Bronchial epithelial cell (primary cell): Measurements from ENCODE around the gene ANKRD65. TPM values are rescaled to one million over a fixed set of nuclear protein-coding genes. Genes with fewer than 3 reads are reported as not detected.
"Not testable (repeated sequence)": the region's sequence is repeated elsewhere in the genome, so short reads cannot be mapped to it uniquely, and the experiment has no call there.

ENCODE experiments used
- DNase-seq: peaks from one replicate; pipeline ENCODE4 v3.0.0-alpha.2; 2010; ENCODE audit warnings: low read depth
- FAIRE-seq: peaks from 2 replicates; lab custom pipeline; 2011; peaks lifted over from hg19 to GRCh38; lab: Jason Lieb, UNC
- H3K27me3 ChIP-seq: 2 replicates; pipeline ENCODE4 v1.5.1; 2011; ENCODE audit warnings: low read length; ENCODE audit not compliant: control insufficient read depth, insufficient read depth
- H3K36me3 ChIP-seq: 2 replicates; pipeline ENCODE4 v1.5.1; 2011; ENCODE audit warnings: low read length; ENCODE audit not compliant: control insufficient read depth, insufficient read depth
- H3K4me3 ChIP-seq: 2 replicates; pipeline ENCODE4 v1.5.1; 2011; ENCODE audit warnings: mild to moderate bottlenecking, low read depth, low read length, control low read depth
- CTCF ChIP-seq: IDR thresholded peaks from 2 replicates; pipeline ENCODE4 v1.5.1; 2011; ENCODE audit warnings: mild to moderate bottlenecking, moderate library complexity, low read length, control low read depth, inconsistent platforms; ENCODE audit not compliant: insufficient read depth, severe bottlenecking
- total RNA-seq: library from RNA; depleted of rRNA; stranded (reverse); fragments of >200 nt; gene quantifications from 2 replicates; pipeline ENCODE4 v1.2.1, GENCODE V29; 2014

Gene ANKRD65
- total RNA-seq, 1 donor from 2014 or later, result 5.3 TPM

- DNase-seq (no peak), FAIRE-seq (no peak)
- no peaks in the 10 kb centered on the region for H3K27me3 ChIP-seq
- peaks cover 37% of the 10 kb centered on the region for H3K36me3 ChIP-seq
- no peak overlapping the region for H3K4me3 ChIP-seq
- no peak for TF ChIP-seq CTCF
Measured at GRCh38 chr1:1387098-1388077, 33.7 kb downstream of the ANKRD65 start.

- TF ChIP-seq CTCF, result no peak
- Histone ChIP-seq H3K4me3 (no peak overlapping the region), H3K27me3 (no peaks in the 10 kb centered on the region), H3K36me3 (peaks cover 32% of the 10 kb centered on the region)
- DNase-seq (no peak), FAIRE-seq (no peak)
Measured at GRCh38 chr1:1385931-1386330, 35.1 kb downstream of the ANKRD65 start.

GRCh38 chr1:1385339-1385738 is 35.7 kb downstream of the ANKRD65 start:
- DNase-seq, H3K4me3 ChIP-seq, H3K27me3 ChIP-seq, FAIRE-seq: not testable (repeated sequence)
- H3K36me3 ChIP-seq, result peaks cover 28% of the 10 kb centered on the region

GRCh38 chr1:1381294-1381693 is 39.8 kb downstream of the ANKRD65 start:
- H3K27me3 ChIP-seq, result no peaks in the 10 kb centered on the region
- DNase-seq (no peak), FAIRE-seq (no peak)
- H3K36me3 ChIP-seq, result peaks cover 9% of the 10 kb centered on the region
- H3K4me3 ChIP-seq, result no peak overlapping the region
- TF ChIP-seq CTCF, result no peak

- H3K4me3 ChIP-seq, result no peak overlapping the region
- no peak for TF ChIP-seq CTCF
- H3K27me3 ChIP-seq, result no peaks in the 10 kb centered on the region
- H3K36me3 ChIP-seq, result peaks cover 4% of the 10 kb centered on the region
- DNase-seq (no peak), FAIRE-seq (no peak)
Measured at GRCh38 chr1:1380860-1381259, 40.2 kb downstream of the ANKRD65 start.

GRCh38 chr1:1377540-1378205 is 43.4 kb downstream of the ANKRD65 start:
- no peaks in the 10 kb centered on the region for H3K27me3 ChIP-seq
- no peak for DNase-seq
- no peak overlapping the region for H3K4me3 ChIP-seq
- peaks cover 5% of the 10 kb centered on the region for H3K36me3 ChIP-seq
- no peak for FAIRE-seq
- no peak for TF ChIP-seq CTCF
